HG03342 (cell line): ENCODE measurements around the gene HSPA12A.

ENCODE experiments used
- ATAC-seq: cut with Tn5 transposase; IDR thresholded peaks from one replicate; pipeline ENCODE4 v1.9.1; 2021; ENCODE audit warnings: mild to moderate bottlenecking, moderate library complexity; ENCODE audit not compliant: unreplicated experiment

The HSPA12A gene

GRCh38 chr10:116742367-116743265, at the start of gene HSPA12A:
HSPA12A (minus strand) TSS chr10:116742566; CDS start chr10:116742469, 97 bp downstream.
- peak; percentile 93 for ATAC-seq

- no peak for ATAC-seq
These were observed 48.9 kb upstream of the HSPA12A start for GRCh38 chr10:116791241-116791640.

- peak; percentile 91 for ATAC-seq
These were observed 45.7 kb upstream of the HSPA12A start for GRCh38 chr10:116787893-116788665.

- ATAC-seq: no peak
These were observed 44.8 kb upstream of the HSPA12A start for GRCh38 chr10:116787053-116787659.

GRCh38 chr10:116785867-116786266, 43.5 kb upstream of the HSPA12A start:
- ATAC-seq: no peak

- no peak for ATAC-seq
These were observed 42.9 kb upstream of the HSPA12A start for GRCh38 chr10:116785282-116785681.

GRCh38 chr10:116784651-116785050, 42.3 kb upstream of the HSPA12A start:
- ATAC-seq: no peak

- no peak for ATAC-seq
These were observed 41.7 kb upstream of the HSPA12A start for GRCh38 chr10:116784035-116784434.

- ATAC-seq: no peak
These were observed 40.8 kb upstream of the HSPA12A start for GRCh38 chr10:116783011-116783655.

- no peak for ATAC-seq
These were observed 39.1 kb upstream of the HSPA12A start for GRCh38 chr10:116781370-116781884.

GRCh38 chr10:116780691-116781205, 38.4 kb upstream of the HSPA12A start:
- no peak for ATAC-seq

GRCh38 chr10:116779076-116779687, 36.8 kb upstream of the HSPA12A start:
- no peak for ATAC-seq

GRCh38 chr10:116777006-116777405, 34.6 kb upstream of the HSPA12A start:
- ATAC-seq: no peak

GRCh38 chr10:116775488-116776400, 33.4 kb upstream of the HSPA12A start:
- ATAC-seq: no peak

GRCh38 chr10:116774728-116775151, 32.4 kb upstream of the HSPA12A start:
- no peak for ATAC-seq

GRCh38 chr10:116772909-116773705, 30.7 kb upstream of the HSPA12A start:
- no peak for ATAC-seq

GRCh38 chr10:116771959-116772585, 29.7 kb upstream of the HSPA12A start:
- ATAC-seq: no peak
